Endothelial cell of umbilical vein (primary cell): ENCODE data around the gene PARP16. TPM values are rescaled to one million over a fixed set of nuclear protein-coding genes. Genes with fewer than 3 reads are reported as not detected.
"Not testable (repeated sequence)": the region's sequence is repeated elsewhere in the genome, so short reads cannot be mapped to it uniquely, and the experiment has no call there.

Experiments used
- BruUV-seq: library from RNA; stranded (reverse); fragments of 400-500 nt; replicated peaks from 2 replicates; lab custom pipeline; 2021; lab: Mats Ljungman, UMichigan
- CTCF ChIA-PET: fragments of 300-600, 350-600 bp; sonication (Branson Sonifier 250); formaldehyde crosslinking; loops from one replicate; lab custom pipeline; 2021; ENCODE audit warnings: antibody characterized with exemption, inconsistent platforms; lab: Charles Lee
- POLR2A ChIA-PET: fragments of 300-600, 350-600 bp; sonication (Branson Sonifier 250); formaldehyde crosslinking; loops from one replicate; lab custom pipeline; 2021; ENCODE audit warnings: antibody characterized with exemption, inconsistent platforms; lab: Charles Lee
- DNase-seq: peaks from one replicate; pipeline ENCODE4 v3.0.0-alpha.2; 2011; ENCODE audit warnings: low read depth, low spot score
- FAIRE-seq: peaks from 2 replicates; lab custom pipeline; 2011; peaks lifted over from hg19 to GRCh38; lab: Jason Lieb, UNC
- H2AFZ ChIP-seq: 2 replicates; pipeline ENCODE4 v1.6.0; 2012; ENCODE audit warnings: low read depth, low read length, control low read depth, inconsistent platforms
- H3K27ac ChIP-seq: 2 replicates; pipeline ENCODE4 v1.5.1; 2011; ENCODE audit warnings: low read depth, mild to moderate bottlenecking, control low read depth, low read length, moderate library complexity; ENCODE audit not compliant: insufficient read depth
- H3K27me3 ChIP-seq, 2 experiments: 2 replicates each; pipeline versions ENCODE4 v1.6.0 to v1.6.1; 2011; ENCODE audit warnings: low read length in 2 of 2, mixed read lengths in 1 of 2; ENCODE audit not compliant: control insufficient read depth in 2 of 2, insufficient read depth in 2 of 2
- H3K36me3 ChIP-seq, 2 experiments: 2 replicates in 1 of 2; 3 replicates in 1 of 2; pipeline ENCODE4 v1.5.1; 2011; ENCODE audit warnings: low read length in 2 of 2, mild to moderate bottlenecking in 1 of 2, moderate library complexity in 1 of 2; ENCODE audit not compliant: control insufficient read depth in 2 of 2, insufficient read depth in 2 of 2; ENCODE audit errors: extremely low read depth in 1 of 2
- H3K4me1 ChIP-seq: 3 replicates; pipeline ENCODE4 v1.5.1; 2011; ENCODE audit warnings: mild to moderate bottlenecking, low read length; ENCODE audit not compliant: control insufficient read depth, insufficient read depth; ENCODE audit errors: extremely low read depth
- H3K4me2 ChIP-seq: 2 replicates; pipeline ENCODE4 v1.6.1; 2011; ENCODE audit warnings: low read length, control low read depth, mixed read lengths; ENCODE audit not compliant: insufficient read depth
- H3K4me3 ChIP-seq, 3 experiments: fragments of 200-600 bp in 1 of 3; sonication (generic), shearing (Covaris generic) in 1 of 3; replicated peaks in 1 of 3; 2 replicates each; pipeline ENCODE4 v1.5.1; 2011 to 2016; ENCODE audit warnings: control low read depth in 3 of 3, low read length in 3 of 3, mild to moderate bottlenecking in 2 of 3, inconsistent platforms in 1 of 3, low read depth in 1 of 3, moderate library complexity in 1 of 3; ENCODE audit not compliant: insufficient read depth in 1 of 3
- H3K79me2 ChIP-seq: 2 replicates; pipeline ENCODE4 v1.6.0; 2012; ENCODE audit warnings: low read length, inconsistent platforms; ENCODE audit not compliant: control insufficient read depth, insufficient read depth
- H3K9ac ChIP-seq: replicated peaks from 2 replicates; pipeline ENCODE3; 2011; ENCODE audit warnings: low read length, control low read depth; ENCODE audit not compliant: insufficient read depth; ENCODE audit errors: extremely low read depth
- H3K9me1 ChIP-seq: replicated peaks from 3 replicates; pipeline ENCODE4 v1.6.0; 2011; ENCODE audit warnings: mild to moderate bottlenecking, low read length; ENCODE audit not compliant: control insufficient read depth, insufficient read depth; ENCODE audit errors: extremely low read depth
- H3K9me3 ChIP-seq: replicated peaks from 2 replicates; pipeline ENCODE4 v1.5.1; 2012; ENCODE audit warnings: low read length, inconsistent platforms; ENCODE audit not compliant: control insufficient read depth, insufficient read depth
- H4K20me1 ChIP-seq: replicated peaks from 2 replicates; pipeline ENCODE3; 2011; ENCODE audit warnings: mild to moderate bottlenecking, low read length; ENCODE audit not compliant: control insufficient read depth, insufficient read depth; ENCODE audit errors: extremely low read depth
- EZH2 ChIP-seq: IDR thresholded peaks from 2 replicates; pipeline ENCODE4 v1.6.1; 2012; ENCODE audit warnings: borderline replicate concordance, low read depth, mild to moderate bottlenecking, moderate library complexity, low read length, inconsistent platforms; ENCODE audit not compliant: severe bottlenecking
- FOS ChIP-seq: IDR thresholded peaks from 2 replicates; pipeline ENCODE4 v1.6.1; 2011; ENCODE audit warnings: mild to moderate bottlenecking, low read length, moderate library complexity, borderline replicate concordance; ENCODE audit not compliant: insufficient read depth
- GATA2 ChIP-seq: IDR thresholded peaks from 2 replicates; pipeline ENCODE4 v1.7.0; 2011; ENCODE audit warnings: low read depth, mild to moderate bottlenecking, moderate library complexity, mixed read lengths, low read length; ENCODE audit not compliant: insufficient read length, insufficient read depth
- JUN ChIP-seq: IDR thresholded peaks from 2 replicates; pipeline ENCODE4 v1.6.1; 2011; ENCODE audit warnings: borderline replicate concordance, low read depth; ENCODE audit not compliant: insufficient read length, insufficient read depth
- MYC ChIP-seq: IDR thresholded peaks from one replicate; pipeline ENCODE4 v1.6.1; 2011; ENCODE audit warnings: mild to moderate bottlenecking, low read depth, low read length
- POLR2A ChIP-seq: IDR thresholded peaks from 2 replicates; pipeline ENCODE4 v1.6.1; 2012; ENCODE audit warnings: low read depth, mild to moderate bottlenecking, control low read depth, low read length
- POLR2AphosphoS5 ChIP-seq: IDR thresholded peaks from 2 replicates; pipeline ENCODE4 v1.6.1; 2012; ENCODE audit warnings: low read depth, mild to moderate bottlenecking, control low read depth, low read length, moderate library complexity; ENCODE audit not compliant: insufficient read depth
- dilution Hi-C: fragments of 300-500 bp; cut with MboI; formaldehyde crosslinking; loops from one replicate; pipeline ENCODE4 v1.15.0; 2019; ENCODE audit warnings: low sequenced_read_pairs; ENCODE audit not compliant: extremely low pct_ligation_motif_present
- intact Hi-C: fragments of 100-400 bp; cut with micrococcal nuclease; formaldehyde crosslinking; loops from one replicate; pipeline ENCODE4 v1.10.0; 2022
- polyA plus RNA-seq, 4 experiments: library from polyadenylated mRNA; depleted of rRNA in 3 of 4; stranded (reverse) in 3 of 4; unstranded in 1 of 4; fragments of >200 nt; gene quantifications; 2 replicates each; pipeline versions ENCODE4 v1.2.1 to v1.2.3, GENCODE V29; 2011 to 2012; ENCODE audit warnings: missing spikeins in 1 of 4
- total RNA-seq: library from RNA; stranded (reverse); gene quantifications from 2 replicates; pipeline ENCODE4 v1.2.3, GENCODE V29; 2021
- TF ChIP-seq, protein P1 (sequence below), 2 donors: IDR thresholded peaks; 1 replicate in 1 of 2; 2 replicates in 1 of 2; pipeline ENCODE4 v1.5.1; 2011; ENCODE audit warnings: low read length in 2 of 2, mild to moderate bottlenecking in 2 of 2, moderate library complexity in 2 of 2, control low read depth in 1 of 2, inconsistent platforms in 1 of 2, low read depth in 1 of 2; ENCODE audit not compliant: insufficient read depth in 1 of 2; ENCODE audit errors: extremely low read depth in 1 of 2
- TF ChIP-seq, protein P2 (sequence below): IDR thresholded peaks from 2 replicates; pipeline ENCODE4 v1.6.1; 2011; ENCODE audit not compliant: insufficient read depth, insufficient read length

Gene PARP16
- total and polyA plus RNA-seq, 2 donors (not counting 3 experiments of a cell fraction or from before 2014, with no cell fraction given) = 3.9 to 6.3 TPM

DNA sequence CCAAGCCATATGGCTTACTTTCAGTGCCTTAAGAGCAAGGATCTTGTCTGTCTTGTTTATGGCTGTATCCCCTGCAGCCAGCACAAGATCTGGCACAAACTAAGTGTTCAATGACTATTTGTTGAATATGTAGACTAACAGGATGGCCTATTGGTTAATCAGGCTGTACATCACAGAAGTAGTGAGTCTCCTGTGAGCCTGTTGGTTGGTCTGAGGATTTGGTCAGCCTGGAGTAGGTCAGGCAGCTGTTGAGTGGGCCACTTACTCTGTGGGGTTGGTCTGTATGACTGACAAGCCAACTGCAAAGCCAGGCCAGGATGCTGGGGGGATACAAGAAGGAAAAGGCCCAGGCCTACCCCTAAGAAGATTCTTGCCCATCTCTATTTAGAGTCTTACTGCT is 42.0 kb downstream of the PARP16 start:
- BruUV-seq = no TSS peak
- dilution Hi-C loops = no loop called here
- ChIA-PET CTCF (interaction anchor here (1.0 kb wide), 1 partner anchor 26 kb away, joined by 4 read pairs; no protein-coding TSS in a partner anchor), POLR2A (no interaction called here)
- H3K9ac ChIP-seq = no peak overlapping the region
- H3K4me2 ChIP-seq = no peak overlapping the region
- H4K20me1 ChIP-seq = no peaks in the 10 kb centered on the region
- H3K9me1 ChIP-seq = no peaks in the 10 kb centered on the region
- TF ChIP-seq EZH2 = no peak
- TF ChIP-seq POLR2A = no peak
- TF ChIP-seq GATA2 = no peak
- TF ChIP-seq, protein P1, sequence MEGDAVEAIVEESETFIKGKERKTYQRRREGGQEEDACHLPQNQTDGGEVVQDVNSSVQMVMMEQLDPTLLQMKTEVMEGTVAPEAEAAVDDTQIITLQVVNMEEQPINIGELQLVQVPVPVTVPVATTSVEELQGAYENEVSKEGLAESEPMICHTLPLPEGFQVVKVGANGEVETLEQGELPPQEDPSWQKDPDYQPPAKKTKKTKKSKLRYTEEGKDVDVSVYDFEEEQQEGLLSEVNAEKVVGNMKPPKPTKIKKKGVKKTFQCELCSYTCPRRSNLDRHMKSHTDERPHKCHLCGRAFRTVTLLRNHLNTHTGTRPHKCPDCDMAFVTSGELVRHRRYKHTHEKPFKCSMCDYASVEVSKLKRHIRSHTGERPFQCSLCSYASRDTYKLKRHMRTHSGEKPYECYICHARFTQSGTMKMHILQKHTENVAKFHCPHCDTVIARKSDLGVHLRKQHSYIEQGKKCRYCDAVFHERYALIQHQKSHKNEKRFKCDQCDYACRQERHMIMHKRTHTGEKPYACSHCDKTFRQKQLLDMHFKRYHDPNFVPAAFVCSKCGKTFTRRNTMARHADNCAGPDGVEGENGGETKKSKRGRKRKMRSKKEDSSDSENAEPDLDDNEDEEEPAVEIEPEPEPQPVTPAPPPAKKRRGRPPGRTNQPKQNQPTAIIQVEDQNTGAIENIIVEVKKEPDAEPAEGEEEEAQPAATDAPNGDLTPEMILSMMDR (IDR thresholded peaks at IDR 0.05; ENCODE audit: extremely low read depth in 1 of 2, insufficient read depth in 1 of 2, low read depth in 1 of 2, low read length in 2 of 2) = no peak
- no peak for TF ChIP-seq FOS
- no peak for TF ChIP-seq JUN
- no peak for TF ChIP-seq POLR2AphosphoS5
- TF ChIP-seq MYC = no peak
- TF ChIP-seq, protein P2, sequence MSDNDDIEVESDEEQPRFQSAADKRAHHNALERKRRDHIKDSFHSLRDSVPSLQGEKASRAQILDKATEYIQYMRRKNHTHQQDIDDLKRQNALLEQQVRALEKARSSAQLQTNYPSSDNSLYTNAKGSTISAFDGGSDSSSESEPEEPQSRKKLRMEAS = no peak
- no peaks in the 10 kb centered on the region for H3K4me1 ChIP-seq
- H3K4me3 ChIP-seq = no peak overlapping the region
- no peak for DNase-seq
- no peak for FAIRE-seq
- no peaks in the 10 kb centered on the region for H3K79me2 ChIP-seq
- H3K9me3 ChIP-seq = no peaks in the 10 kb centered on the region
- H3K27ac ChIP-seq = no peak overlapping the region
- no peak overlapping the region for H2AFZ ChIP-seq
- intact Hi-C loops = no loop called here
- H3K27me3 ChIP-seq = no peaks in the 10 kb centered on the region
- no peaks in the 10 kb centered on the region for H3K36me3 ChIP-seq

- DNase-seq, BruUV-seq, FAIRE-seq, H2AFZ ChIP-seq, H3K4me1 ChIP-seq, H3K36me3 ChIP-seq, H3K27ac ChIP-seq, H3K9me1 ChIP-seq, dilution Hi-C loops, POLR2A ChIA-PET, H3K4me2 ChIP-seq, H3K9ac ChIP-seq, H4K20me1 ChIP-seq, H3K9me3 ChIP-seq, H3K27me3 ChIP-seq, CTCF ChIA-PET, H3K79me2 ChIP-seq, intact Hi-C loops, H3K4me3 ChIP-seq: not testable (repeated sequence)
These were observed 50.2 kb downstream of the PARP16 start for GRCh38 chr15:65236443-65236842.
